ENCODE results near the gene CSNK1D.

DNA sequence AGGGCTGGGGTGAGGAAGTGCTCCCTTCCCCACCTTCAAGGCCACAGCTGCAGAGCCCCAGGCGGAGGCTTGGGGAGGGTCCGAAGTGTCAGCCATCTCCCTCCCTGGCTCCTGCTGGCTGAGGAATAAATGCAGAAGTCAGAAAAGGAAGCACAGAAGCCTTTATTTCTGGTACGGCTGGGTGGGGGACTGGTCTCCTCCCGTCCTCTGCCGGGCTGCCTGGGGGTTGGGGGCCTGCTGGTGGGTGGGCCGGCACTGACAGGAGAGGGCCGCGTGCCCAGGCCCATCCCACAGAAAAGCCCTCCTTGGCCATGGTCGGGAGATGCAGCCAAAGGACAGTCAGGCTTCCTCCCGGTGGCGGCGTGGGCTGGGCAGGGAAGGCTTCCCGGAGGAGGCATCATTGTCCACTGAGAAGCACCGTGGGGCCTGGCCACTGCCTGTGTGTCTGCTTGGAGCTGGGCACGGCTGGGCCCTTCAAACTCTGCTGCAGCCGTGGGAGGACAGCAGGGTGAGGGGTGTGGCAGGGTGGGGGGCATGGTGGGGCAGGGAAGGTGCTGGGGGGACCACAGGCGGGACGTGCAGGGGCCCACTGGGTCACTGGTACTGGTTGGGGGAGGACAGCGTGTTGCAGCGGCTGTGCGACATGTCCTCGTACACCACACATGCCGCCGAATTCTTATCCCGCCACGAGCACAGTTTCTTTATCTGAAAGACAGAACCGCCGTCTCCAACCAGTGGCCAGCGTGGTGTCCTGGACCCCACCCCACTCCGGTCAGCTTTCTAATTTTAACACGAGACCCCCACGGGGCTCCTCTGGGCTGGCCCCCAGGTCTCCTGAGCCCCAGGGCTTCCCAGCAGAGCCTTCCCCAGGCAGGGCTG, 41.5 kb upstream of the CSNK1D start:
- TF ChIP-seq, protein P1, sequence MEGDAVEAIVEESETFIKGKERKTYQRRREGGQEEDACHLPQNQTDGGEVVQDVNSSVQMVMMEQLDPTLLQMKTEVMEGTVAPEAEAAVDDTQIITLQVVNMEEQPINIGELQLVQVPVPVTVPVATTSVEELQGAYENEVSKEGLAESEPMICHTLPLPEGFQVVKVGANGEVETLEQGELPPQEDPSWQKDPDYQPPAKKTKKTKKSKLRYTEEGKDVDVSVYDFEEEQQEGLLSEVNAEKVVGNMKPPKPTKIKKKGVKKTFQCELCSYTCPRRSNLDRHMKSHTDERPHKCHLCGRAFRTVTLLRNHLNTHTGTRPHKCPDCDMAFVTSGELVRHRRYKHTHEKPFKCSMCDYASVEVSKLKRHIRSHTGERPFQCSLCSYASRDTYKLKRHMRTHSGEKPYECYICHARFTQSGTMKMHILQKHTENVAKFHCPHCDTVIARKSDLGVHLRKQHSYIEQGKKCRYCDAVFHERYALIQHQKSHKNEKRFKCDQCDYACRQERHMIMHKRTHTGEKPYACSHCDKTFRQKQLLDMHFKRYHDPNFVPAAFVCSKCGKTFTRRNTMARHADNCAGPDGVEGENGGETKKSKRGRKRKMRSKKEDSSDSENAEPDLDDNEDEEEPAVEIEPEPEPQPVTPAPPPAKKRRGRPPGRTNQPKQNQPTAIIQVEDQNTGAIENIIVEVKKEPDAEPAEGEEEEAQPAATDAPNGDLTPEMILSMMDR (IDR thresholded peaks at IDR 0.05), result no peak
- no peak for TF ChIP-seq EZH2 (IDR thresholded peaks at IDR 0.05; ENCODE audit: borderline replicate concordance, insufficient read depth, low read depth, low read length, poor library complexity, severe bottlenecking)

Data from B cell (primary cell).